GM12864 (cell line): ENCODE data around the gene FHOD3.

ENCODE experiments used
- DNase-seq: peaks from one replicate; pipeline ENCODE4 v3.0.0-alpha.2; 2011; ENCODE audit warnings: low read depth
- H3K4me3 ChIP-seq: 2 replicates; pipeline ENCODE4 v1.5.1; 2011; ENCODE audit warnings: mild to moderate bottlenecking, low read depth, low read length, control low read depth
- TF ChIP-seq, protein P1 (sequence below): IDR thresholded peaks from 2 replicates; pipeline ENCODE4 v1.5.1; 2011; ENCODE audit warnings: low read depth, mild to moderate bottlenecking, moderate library complexity, low read length, control low read depth, inconsistent platforms; ENCODE audit errors: missing control alignments

The FHOD3 gene

DNA sequence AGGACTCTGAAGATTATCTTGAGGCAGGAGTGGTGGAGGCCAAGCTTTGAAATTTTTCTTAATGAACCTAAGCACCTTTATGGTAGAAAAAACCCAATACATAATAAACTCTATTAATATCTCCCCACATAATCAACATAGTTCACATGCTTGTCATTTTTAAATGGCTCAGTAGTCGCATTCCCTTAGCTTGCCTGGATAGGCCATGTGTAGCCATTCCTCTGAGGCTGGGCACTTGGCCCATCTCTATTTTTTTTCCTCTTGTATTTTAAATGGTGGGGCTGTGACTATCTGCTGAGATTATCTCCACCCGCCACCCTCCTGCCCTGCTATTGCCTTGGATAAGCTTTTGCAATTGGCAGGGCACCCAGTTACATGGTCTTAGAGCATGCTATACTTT is 143.1 kb downstream of the FHOD3 start:
- TF ChIP-seq, protein P1, sequence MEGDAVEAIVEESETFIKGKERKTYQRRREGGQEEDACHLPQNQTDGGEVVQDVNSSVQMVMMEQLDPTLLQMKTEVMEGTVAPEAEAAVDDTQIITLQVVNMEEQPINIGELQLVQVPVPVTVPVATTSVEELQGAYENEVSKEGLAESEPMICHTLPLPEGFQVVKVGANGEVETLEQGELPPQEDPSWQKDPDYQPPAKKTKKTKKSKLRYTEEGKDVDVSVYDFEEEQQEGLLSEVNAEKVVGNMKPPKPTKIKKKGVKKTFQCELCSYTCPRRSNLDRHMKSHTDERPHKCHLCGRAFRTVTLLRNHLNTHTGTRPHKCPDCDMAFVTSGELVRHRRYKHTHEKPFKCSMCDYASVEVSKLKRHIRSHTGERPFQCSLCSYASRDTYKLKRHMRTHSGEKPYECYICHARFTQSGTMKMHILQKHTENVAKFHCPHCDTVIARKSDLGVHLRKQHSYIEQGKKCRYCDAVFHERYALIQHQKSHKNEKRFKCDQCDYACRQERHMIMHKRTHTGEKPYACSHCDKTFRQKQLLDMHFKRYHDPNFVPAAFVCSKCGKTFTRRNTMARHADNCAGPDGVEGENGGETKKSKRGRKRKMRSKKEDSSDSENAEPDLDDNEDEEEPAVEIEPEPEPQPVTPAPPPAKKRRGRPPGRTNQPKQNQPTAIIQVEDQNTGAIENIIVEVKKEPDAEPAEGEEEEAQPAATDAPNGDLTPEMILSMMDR, result no peak
- H3K4me3 ChIP-seq, result no peak overlapping the region
- DNase-seq, result no peak

DNA sequence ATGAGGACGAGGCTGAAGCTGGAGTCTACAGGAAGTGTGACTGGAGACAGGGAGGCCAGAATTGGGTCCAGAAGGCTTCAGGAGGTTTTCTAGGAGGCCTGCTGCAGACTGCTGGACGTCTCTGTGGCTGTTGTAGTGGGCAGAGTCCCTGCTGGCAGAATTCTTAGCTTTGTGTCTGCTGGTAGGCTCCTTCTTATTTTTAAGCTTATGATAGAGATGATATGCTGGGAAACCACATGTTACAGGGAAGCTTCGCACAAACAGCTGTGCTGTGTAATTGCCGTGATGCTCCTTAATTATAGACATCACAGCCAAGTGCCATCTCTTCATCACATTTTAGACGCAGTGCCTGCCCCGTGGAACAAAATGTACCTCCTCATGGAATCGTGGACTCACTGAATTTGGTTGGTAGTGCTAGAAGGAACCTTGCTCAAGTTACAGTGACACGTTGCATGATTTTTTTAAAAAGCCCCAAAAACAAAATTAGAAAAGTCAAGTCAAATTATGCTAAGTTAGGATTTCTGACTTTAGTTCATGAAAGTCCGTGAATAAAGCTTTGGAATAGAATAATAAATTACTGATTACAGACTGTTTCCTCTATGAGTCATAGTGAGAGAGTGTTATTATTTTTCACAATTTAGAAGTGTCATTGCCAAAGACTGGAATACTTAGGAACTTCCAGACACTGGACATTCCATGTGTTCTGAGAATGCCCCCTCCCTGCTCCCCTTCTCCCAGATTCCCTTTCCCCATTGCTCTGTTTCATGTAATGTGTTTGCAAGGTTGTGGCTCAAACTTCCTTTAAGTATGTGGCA is 144.1 kb downstream of the FHOD3 start:
- TF ChIP-seq, protein P1, result no peak
- no peak for DNase-seq
- H3K4me3 ChIP-seq, result no peak overlapping the region

DNA sequence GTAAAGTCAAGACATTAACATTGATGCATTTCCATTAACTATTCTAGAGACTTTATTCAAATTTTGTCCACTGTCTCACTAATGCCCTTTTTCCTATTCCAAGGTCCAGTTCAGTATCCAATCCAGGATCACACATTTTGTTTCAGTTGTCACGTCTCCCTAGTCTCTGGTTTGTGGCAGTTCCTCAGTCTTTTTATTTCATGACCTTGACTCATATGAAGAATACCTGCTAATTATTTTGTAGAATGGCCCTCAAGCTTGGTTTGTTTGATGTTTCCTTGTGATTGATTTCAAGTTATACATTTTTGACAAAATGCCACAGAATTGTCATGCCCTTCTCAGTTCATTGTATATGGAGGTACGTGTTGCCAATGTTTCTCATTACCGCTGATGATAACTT is 145.2 kb downstream of the FHOD3 start:
- no peak overlapping the region for H3K4me3 ChIP-seq
- TF ChIP-seq, protein P1, result no peak
- DNase-seq, result no peak

DNA sequence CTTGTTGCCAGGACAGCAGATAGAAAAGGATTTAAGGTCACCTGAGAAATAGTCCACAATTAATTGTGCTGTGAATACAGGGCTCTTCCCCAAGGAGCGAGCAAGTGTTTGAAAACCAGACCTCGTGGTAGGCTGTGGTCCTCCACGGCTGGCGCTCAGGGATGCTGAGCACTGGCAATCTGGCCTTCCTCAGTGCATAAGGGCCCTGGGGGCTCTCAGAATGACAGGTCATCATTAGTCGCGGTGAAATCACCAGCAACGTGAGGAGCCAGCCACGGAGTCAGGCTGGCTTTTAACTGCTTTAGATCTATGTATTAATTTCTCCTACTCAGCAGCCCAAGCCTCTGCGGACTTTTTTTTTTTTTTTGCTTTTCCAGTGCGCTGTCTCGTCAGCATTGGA is 148.5 kb downstream of the FHOD3 start:
- DNase-seq, result no peak
- TF ChIP-seq, protein P1, result no peak
- no peak overlapping the region for H3K4me3 ChIP-seq

DNA sequence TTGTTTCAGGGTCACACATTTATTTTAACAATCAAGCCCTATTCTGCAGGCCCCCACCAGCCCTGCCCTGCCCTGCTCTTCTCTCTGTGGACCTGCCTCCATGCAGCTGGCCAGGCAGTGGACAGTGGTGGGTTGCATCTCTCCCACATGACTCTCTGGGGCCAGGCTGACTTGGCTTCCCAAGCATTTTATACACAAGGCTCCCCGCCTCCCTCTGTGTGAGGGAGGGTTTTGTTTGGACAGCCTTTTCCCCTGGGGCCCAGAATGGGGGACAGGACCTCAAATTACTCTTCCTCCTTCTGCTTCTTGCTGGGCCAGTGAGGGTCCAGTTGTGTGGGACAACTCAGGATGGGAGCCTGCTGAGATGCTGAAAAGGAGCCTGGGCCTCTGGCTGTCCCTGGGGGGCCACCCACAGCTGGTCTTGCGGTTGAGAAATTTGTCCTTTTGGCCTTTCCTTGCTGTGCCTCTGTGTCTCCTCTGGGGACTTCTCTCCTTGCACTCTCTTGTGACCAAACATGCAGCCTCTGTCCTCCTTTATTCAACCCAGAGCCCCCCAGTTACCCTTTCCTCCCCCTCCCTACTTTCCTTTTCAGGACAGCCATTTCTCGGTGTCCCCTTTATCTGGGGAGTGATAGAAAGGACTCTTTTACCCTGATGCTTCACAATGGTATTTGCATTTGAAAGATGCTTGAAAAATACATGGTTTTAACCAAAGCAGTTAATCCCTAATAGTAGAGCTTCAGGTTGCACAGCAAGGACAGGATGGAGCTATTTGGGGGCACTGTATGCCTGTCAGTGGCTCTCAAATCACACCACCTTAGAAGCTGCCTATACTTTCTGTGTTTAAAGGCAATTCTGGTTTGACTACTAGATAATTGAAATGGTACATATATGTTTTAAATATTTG is 151.1 kb downstream of the FHOD3 start:
- TF ChIP-seq, protein P1, result no peak
- DNase-seq, result no peak
- no peak overlapping the region for H3K4me3 ChIP-seq

DNA sequence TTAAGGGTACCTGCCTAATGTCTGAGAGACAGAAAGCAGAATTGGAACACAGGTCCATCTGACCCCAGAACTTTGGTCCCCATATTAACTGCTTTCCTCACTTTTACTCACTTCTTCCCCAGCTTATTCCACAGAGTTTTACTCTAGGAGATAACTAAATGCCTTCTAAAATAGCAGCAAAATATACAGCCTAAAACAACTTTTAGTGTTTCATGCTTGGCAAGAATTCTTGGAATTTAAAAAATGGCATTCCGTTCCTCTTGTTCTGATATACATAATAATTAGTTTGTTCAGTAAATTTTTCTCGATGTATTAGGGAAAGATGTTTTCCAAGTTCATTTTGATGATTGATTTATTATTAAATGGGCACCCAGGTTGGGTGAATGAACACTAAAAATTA is 151.9 kb downstream of the FHOD3 start:
- TF ChIP-seq, protein P1, result no peak
- H3K4me3 ChIP-seq, result no peak overlapping the region
- no peak for DNase-seq
